Measurements from ENCODE around the gene ZNF521.

Gene ZNF521

GRCh38 chr18:25350489-25351251 is 1.3 kb downstream of the ZNF521 start:
- peak overlapping the region; percentile 45 for H3K27ac ChIP-seq (ENCODE audit: low read length)
- peak overlapping the region; percentile 91 for H3K9ac ChIP-seq (ENCODE audit: low read length)
- peak overlapping the region; percentile 85 for H3K4me3 ChIP-seq (ENCODE audit: low read length)
- H3K27me3 ChIP-seq (ENCODE audit: control insufficient read depth, insufficient read depth, low read length) = peaks cover 35% of the 10 kb centered on the region
- peaks cover 8% of the 10 kb centered on the region for H3K4me1 ChIP-seq (ENCODE audit: control insufficient read depth, low read depth, low read length)
- H3K36me3 ChIP-seq (ENCODE audit: control insufficient read depth, low read depth, low read length) = no peaks in the 10 kb centered on the region
- H3K9me3 ChIP-seq (ENCODE audit: control insufficient read depth, low read depth, low read length) = no peaks in the 10 kb centered on the region

GRCh38 chr18:25349926-25350487 is 2.0 kb downstream of the ZNF521 start:
- Histone ChIP-seq H3K27me3 (ENCODE audit: control insufficient read depth, insufficient read depth, low read length) (peaks cover 35% of the 10 kb centered on the region), H3K9me3 (ENCODE audit: control insufficient read depth, low read depth, low read length) (no peaks in the 10 kb centered on the region), H3K4me3 (ENCODE audit: low read length) (peak overlapping the region; percentile 85), H3K27ac (ENCODE audit: low read length) (no peak overlapping the region), H3K36me3 (ENCODE audit: control insufficient read depth, low read depth, low read length) (no peaks in the 10 kb centered on the region), H3K9ac (ENCODE audit: low read length) (peak overlapping the region; percentile 91), H3K4me1 (ENCODE audit: control insufficient read depth, low read depth, low read length) (peaks cover 8% of the 10 kb centered on the region)

GRCh38 chr18:25349131-25349925 is 2.6 kb downstream of the ZNF521 start:
- Histone ChIP-seq H3K27me3 (ENCODE audit: control insufficient read depth, insufficient read depth, low read length) (peaks cover 35% of the 10 kb centered on the region), H3K27ac (ENCODE audit: low read length) (no peak overlapping the region), H3K4me3 (ENCODE audit: low read length) (peak overlapping the region; percentile 85), H3K9me3 (ENCODE audit: control insufficient read depth, low read depth, low read length) (no peaks in the 10 kb centered on the region), H3K36me3 (ENCODE audit: control insufficient read depth, low read depth, low read length) (no peaks in the 10 kb centered on the region), H3K9ac (ENCODE audit: low read length) (peak overlapping the region; percentile 91), H3K4me1 (ENCODE audit: control insufficient read depth, low read depth, low read length) (peaks cover 8% of the 10 kb centered on the region)

GRCh38 chr18:25348386-25349130 is 3.4 kb downstream of the ZNF521 start:
- Histone ChIP-seq H3K9ac (ENCODE audit: low read length) (peak overlapping the region; percentile 73), H3K4me1 (ENCODE audit: control insufficient read depth, low read depth, low read length) (peaks cover 8% of the 10 kb centered on the region), H3K36me3 (ENCODE audit: control insufficient read depth, low read depth, low read length) (no peaks in the 10 kb centered on the region), H3K27ac (ENCODE audit: low read length) (no peak overlapping the region), H3K4me3 (ENCODE audit: low read length) (peak overlapping the region; percentile 71), H3K27me3 (ENCODE audit: control insufficient read depth, insufficient read depth, low read length) (peaks cover 28% of the 10 kb centered on the region), H3K9me3 (ENCODE audit: control insufficient read depth, low read depth, low read length) (no peaks in the 10 kb centered on the region)

- Histone ChIP-seq H3K9ac (ENCODE audit: low read length) (no peak overlapping the region), H3K27me3 (ENCODE audit: control insufficient read depth, insufficient read depth, low read length) (peaks cover 20% of the 10 kb centered on the region), H3K4me3 (ENCODE audit: low read length) (no peak overlapping the region), H3K9me3 (ENCODE audit: control insufficient read depth, low read depth, low read length) (no peaks in the 10 kb centered on the region), H3K27ac (ENCODE audit: low read length) (no peak overlapping the region), H3K36me3 (ENCODE audit: control insufficient read depth, low read depth, low read length) (no peaks in the 10 kb centered on the region), H3K4me1 (ENCODE audit: control insufficient read depth, low read depth, low read length) (peaks cover 4% of the 10 kb centered on the region)
Observed at GRCh38 chr18:25346561-25346960, 5.4 kb downstream of the ZNF521 start.

- Histone ChIP-seq H3K36me3 (ENCODE audit: control insufficient read depth, low read depth, low read length) (no peaks in the 10 kb centered on the region), H3K27ac (ENCODE audit: low read length) (no peak overlapping the region), H3K27me3 (ENCODE audit: control insufficient read depth, insufficient read depth, low read length) (peaks cover 20% of the 10 kb centered on the region), H3K4me1 (ENCODE audit: control insufficient read depth, low read depth, low read length) (peaks cover 4% of the 10 kb centered on the region), H3K4me3 (ENCODE audit: low read length) (no peak overlapping the region), H3K9ac (ENCODE audit: low read length) (no peak overlapping the region), H3K9me3 (ENCODE audit: control insufficient read depth, low read depth, low read length) (no peaks in the 10 kb centered on the region)
Observed at GRCh38 chr18:25345081-25345866, 6.7 kb downstream of the ZNF521 start.

GRCh38 chr18:25341831-25342230 is 10.1 kb downstream of the ZNF521 start:
- H3K9me3 ChIP-seq (ENCODE audit: control insufficient read depth, low read depth, low read length) = no peaks in the 10 kb centered on the region
- H3K9ac ChIP-seq (ENCODE audit: low read length) = no peak overlapping the region
- H3K27me3 ChIP-seq (ENCODE audit: control insufficient read depth, insufficient read depth, low read length) = no peaks in the 10 kb centered on the region
- H3K4me3 ChIP-seq (ENCODE audit: low read length) = no peak overlapping the region
- H3K27ac ChIP-seq (ENCODE audit: low read length) = no peak overlapping the region
- H3K4me1 ChIP-seq (ENCODE audit: control insufficient read depth, low read depth, low read length) = no peaks in the 10 kb centered on the region
- H3K36me3 ChIP-seq (ENCODE audit: control insufficient read depth, low read depth, low read length) = no peaks in the 10 kb centered on the region

GRCh38 chr18:25340762-25341161 is 11.2 kb downstream of the ZNF521 start:
- H3K36me3 ChIP-seq (ENCODE audit: control insufficient read depth, low read depth, low read length) = no peaks in the 10 kb centered on the region
- no peaks in the 10 kb centered on the region for H3K4me1 ChIP-seq (ENCODE audit: control insufficient read depth, low read depth, low read length)
- no peak overlapping the region for H3K4me3 ChIP-seq (ENCODE audit: low read length)
- no peak overlapping the region for H3K9ac ChIP-seq (ENCODE audit: low read length)
- H3K27ac ChIP-seq (ENCODE audit: low read length) = no peak overlapping the region
- no peaks in the 10 kb centered on the region for H3K27me3 ChIP-seq (ENCODE audit: control insufficient read depth, insufficient read depth, low read length)
- H3K9me3 ChIP-seq (ENCODE audit: control insufficient read depth, low read depth, low read length) = no peaks in the 10 kb centered on the region

- peaks cover 8% of the 10 kb centered on the region for H3K4me1 ChIP-seq (ENCODE audit: control insufficient read depth, low read depth, low read length)
- H3K9ac ChIP-seq (ENCODE audit: low read length) = no peak overlapping the region
- no peaks in the 10 kb centered on the region for H3K36me3 ChIP-seq (ENCODE audit: control insufficient read depth, low read depth, low read length)
- H3K4me3 ChIP-seq (ENCODE audit: low read length) = no peak overlapping the region
- H3K27me3 ChIP-seq (ENCODE audit: control insufficient read depth, insufficient read depth, low read length) = no peaks in the 10 kb centered on the region
- H3K27ac ChIP-seq (ENCODE audit: low read length) = no peak overlapping the region
- H3K9me3 ChIP-seq (ENCODE audit: control insufficient read depth, low read depth, low read length) = no peaks in the 10 kb centered on the region
Observed at GRCh38 chr18:25335676-25336075, 16.3 kb downstream of the ZNF521 start.

- Histone ChIP-seq H3K4me3 (ENCODE audit: low read length) (no peak overlapping the region), H3K9ac (ENCODE audit: low read length) (no peak overlapping the region), H3K4me1 (ENCODE audit: control insufficient read depth, low read depth, low read length) (peaks cover 8% of the 10 kb centered on the region), H3K27me3 (ENCODE audit: control insufficient read depth, insufficient read depth, low read length) (no peaks in the 10 kb centered on the region), H3K9me3 (ENCODE audit: control insufficient read depth, low read depth, low read length) (no peaks in the 10 kb centered on the region), H3K27ac (ENCODE audit: low read length) (no peak overlapping the region), H3K36me3 (ENCODE audit: control insufficient read depth, low read depth, low read length) (no peaks in the 10 kb centered on the region)
Observed at GRCh38 chr18:25335062-25335461, 16.9 kb downstream of the ZNF521 start.

Measured in iPS-18a (cell line).